Measurements from ENCODE around the gene GPR142.
A peak's percentile ranks its signal among the peaks of the same experiment; 100 is the strongest.

GRCh38 chr17:74361230-74362068 is 5.9 kb upstream of the GPR142 start, which contains the start of gene BTBD17:
- TF ChIP-seq EZH2 (IDR thresholded peaks at IDR 0.05; ENCODE audit: borderline replicate concordance, low read depth, low read length, severe bottlenecking) (no peak), CTCF (IDR thresholded peaks at IDR 0.05; ENCODE audit: borderline replicate concordance, extremely low read depth, low read length, poor library complexity, severe bottlenecking) (peak; percentile 45)
